Stimulated activated CD8-positive, alpha-beta memory T cell treated with anti-CD3 and anti-CD28 coated beads, Interleukin-7, amount 100 ng/mL, for 1 hour (primary cell): Measurements from ENCODE around the gene ZBTB32.

ENCODE experiments used
- DNase-seq, 2 donors: peaks; one replicate each; pipeline ENCODE4 v3.0.0-alpha.2; 2020; ENCODE audit warnings: low read depth in 2 of 2

The ZBTB32 gene

GRCh38 chr19:35695895-35696422 is 8.4 kb upstream of the ZBTB32 start:
- DNase-seq: no peak

- no peak for DNase-seq
Measured at GRCh38 chr19:35696835-35697234, 7.5 kb upstream of the ZBTB32 start.

- DNase-seq: peak; percentile 77 to 80
Measured at GRCh38 chr19:35702223-35703012, 1.9 kb upstream of the ZBTB32 start.

- DNase-seq: no peak
Measured at GRCh38 chr19:35703343-35703742, 1.0 kb upstream of the ZBTB32 start.

GRCh38 chr19:35708391-35708790 is 4.0 kb downstream of the ZBTB32 start:
- no peak for DNase-seq

- DNase-seq: no peak
Measured at GRCh38 chr19:35710784-35711723, 6.7 kb downstream of the ZBTB32 start.

- DNase-seq: no peak
Measured at GRCh38 chr19:35712567-35713505, 8.5 kb downstream of the ZBTB32 start.

GRCh38 chr19:35713506-35713850 is 9.1 kb downstream of the ZBTB32 start:
- no peak for DNase-seq

GRCh38 chr19:35713904-35714495 is 9.6 kb downstream of the ZBTB32 start:
- DNase-seq: no peak

- no peak for DNase-seq
Measured at GRCh38 chr19:35714601-35715354, 10.4 kb downstream of the ZBTB32 start.

- no peak for DNase-seq
Measured at GRCh38 chr19:35715355-35715809, 11.0 kb downstream of the ZBTB32 start.

- DNase-seq: no peak
Measured at GRCh38 chr19:35715981-35716800, 11.8 kb downstream of the ZBTB32 start.

- peak; percentile 86 to 91 for DNase-seq
Measured at GRCh38 chr19:35716801-35717664, 12.7 kb downstream of the ZBTB32 start.

GRCh38 chr19:35717665-35718344 is 13.4 kb downstream of the ZBTB32 start, which contains the start of gene KMT2B:
KMT2B (plus strand) TSS chr19:35718003; CDS start chr19:35718019, 16 bp downstream.
- no peak for DNase-seq

- DNase-seq: no peak
Measured at GRCh38 chr19:35718345-35719041, 14.1 kb downstream of the ZBTB32 start.

- no peak for DNase-seq
Measured at GRCh38 chr19:35719402-35720162, 15.2 kb downstream of the ZBTB32 start.
